Hepatocyte (in vitro differentiated cells): Measurements from ENCODE around the gene EREG.

Experiments used
- CTCF ChIP-seq: fragments of 200-600 bp; sonication (generic); IDR thresholded peaks from 2 replicates; pipeline ENCODE4 v1.5.1; 2016; ENCODE audit warnings: antibody characterized with exemption, mild to moderate bottlenecking; ENCODE audit not compliant: poor library complexity
- EZH2 ChIP-seq: fragments of 200-600 bp; sonication (generic); IDR thresholded peaks from 2 replicates; pipeline ENCODE4 v1.6.1; 2016; ENCODE audit warnings: antibody characterized with exemption, mild to moderate bottlenecking, borderline replicate concordance
- EZH2phosphoT487 ChIP-seq: fragments of 200-600 bp; sonication (generic); IDR thresholded peaks from one replicate; pipeline ENCODE4 v1.6.1; 2018; ENCODE audit warnings: antibody characterized with exemption, mild to moderate bottlenecking, low read depth, moderate library complexity; ENCODE audit not compliant: unreplicated experiment, severe bottlenecking

GRCh38 chr4:74316397-74316796 is 48.5 kb upstream of the EREG start:
- TF ChIP-seq EZH2 (no peak), CTCF (no peak), EZH2phosphoT487 (no peak)
